ENCODE results near the gene GTPBP6. TPM values are rescaled to one million over a fixed set of nuclear protein-coding genes. Genes with fewer than 3 reads are reported as not detected.
"Not testable (repeated sequence)": the region's sequence is repeated elsewhere in the genome, so short reads cannot be mapped to it uniquely, and the experiment has no call there.

The GTPBP6 gene
- total RNA-seq, 1 donor from 2014 or later, result 75.6 TPM

DNA sequence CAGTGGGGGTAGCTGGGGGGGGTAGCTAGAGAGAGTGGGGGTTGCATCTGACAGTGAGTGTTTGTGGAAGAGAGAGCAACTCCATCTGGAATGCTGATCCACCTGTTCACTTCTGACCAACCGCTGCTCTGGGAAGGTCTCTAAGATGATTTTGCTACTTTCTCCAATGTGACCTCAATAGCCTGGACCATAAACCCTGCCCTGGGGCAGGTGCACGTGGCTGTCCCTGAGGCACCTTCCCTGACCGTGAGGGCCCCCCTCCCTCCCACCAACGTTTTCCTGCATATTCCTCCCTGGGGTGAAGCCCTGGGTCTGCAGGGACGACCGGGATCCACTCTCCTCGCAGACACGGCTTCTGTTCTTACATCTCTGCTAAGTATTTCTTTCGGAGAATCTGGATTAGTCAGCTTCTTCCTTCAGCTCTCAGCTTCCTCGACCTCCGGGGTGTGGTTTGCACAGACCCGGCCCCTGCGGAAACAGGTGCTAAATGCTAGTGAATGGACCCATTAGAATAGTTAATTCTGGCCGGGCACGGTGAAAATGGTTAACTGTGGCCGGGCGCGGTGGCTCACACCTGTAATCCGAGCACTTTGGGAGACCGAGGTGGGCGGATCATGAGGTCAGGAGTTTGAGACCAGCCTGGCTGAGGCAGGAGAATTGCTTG lies 58.8 kb downstream of the GTPBP6 start:
- DNase-seq, result peak; percentile 13
- Mint-ChIP-seq H3K27me3 (no peaks in the 10 kb centered on the region), H3K4me1 (no peaks in the 10 kb centered on the region), H3K4me3 (peak overlapping the region; percentile 35), H3K9me3 (no peaks in the 10 kb centered on the region), H3K36me3 (ENCODE audit: low read depth) (no peaks in the 10 kb centered on the region), H3K27ac (no peak overlapping the region)
- CTCF ChIA-PET, result no interaction called here
- TF ChIP-seq, protein P1, sequence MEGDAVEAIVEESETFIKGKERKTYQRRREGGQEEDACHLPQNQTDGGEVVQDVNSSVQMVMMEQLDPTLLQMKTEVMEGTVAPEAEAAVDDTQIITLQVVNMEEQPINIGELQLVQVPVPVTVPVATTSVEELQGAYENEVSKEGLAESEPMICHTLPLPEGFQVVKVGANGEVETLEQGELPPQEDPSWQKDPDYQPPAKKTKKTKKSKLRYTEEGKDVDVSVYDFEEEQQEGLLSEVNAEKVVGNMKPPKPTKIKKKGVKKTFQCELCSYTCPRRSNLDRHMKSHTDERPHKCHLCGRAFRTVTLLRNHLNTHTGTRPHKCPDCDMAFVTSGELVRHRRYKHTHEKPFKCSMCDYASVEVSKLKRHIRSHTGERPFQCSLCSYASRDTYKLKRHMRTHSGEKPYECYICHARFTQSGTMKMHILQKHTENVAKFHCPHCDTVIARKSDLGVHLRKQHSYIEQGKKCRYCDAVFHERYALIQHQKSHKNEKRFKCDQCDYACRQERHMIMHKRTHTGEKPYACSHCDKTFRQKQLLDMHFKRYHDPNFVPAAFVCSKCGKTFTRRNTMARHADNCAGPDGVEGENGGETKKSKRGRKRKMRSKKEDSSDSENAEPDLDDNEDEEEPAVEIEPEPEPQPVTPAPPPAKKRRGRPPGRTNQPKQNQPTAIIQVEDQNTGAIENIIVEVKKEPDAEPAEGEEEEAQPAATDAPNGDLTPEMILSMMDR (IDR thresholded peaks at IDR 0.05), result no peak
- POLR2A ChIA-PET, result no interaction called here
- ATAC-seq (ENCODE audit: low read depth), result peak; percentile 37
- intact Hi-C loops (cut with micrococcal nuclease), result no loop called here

DNA sequence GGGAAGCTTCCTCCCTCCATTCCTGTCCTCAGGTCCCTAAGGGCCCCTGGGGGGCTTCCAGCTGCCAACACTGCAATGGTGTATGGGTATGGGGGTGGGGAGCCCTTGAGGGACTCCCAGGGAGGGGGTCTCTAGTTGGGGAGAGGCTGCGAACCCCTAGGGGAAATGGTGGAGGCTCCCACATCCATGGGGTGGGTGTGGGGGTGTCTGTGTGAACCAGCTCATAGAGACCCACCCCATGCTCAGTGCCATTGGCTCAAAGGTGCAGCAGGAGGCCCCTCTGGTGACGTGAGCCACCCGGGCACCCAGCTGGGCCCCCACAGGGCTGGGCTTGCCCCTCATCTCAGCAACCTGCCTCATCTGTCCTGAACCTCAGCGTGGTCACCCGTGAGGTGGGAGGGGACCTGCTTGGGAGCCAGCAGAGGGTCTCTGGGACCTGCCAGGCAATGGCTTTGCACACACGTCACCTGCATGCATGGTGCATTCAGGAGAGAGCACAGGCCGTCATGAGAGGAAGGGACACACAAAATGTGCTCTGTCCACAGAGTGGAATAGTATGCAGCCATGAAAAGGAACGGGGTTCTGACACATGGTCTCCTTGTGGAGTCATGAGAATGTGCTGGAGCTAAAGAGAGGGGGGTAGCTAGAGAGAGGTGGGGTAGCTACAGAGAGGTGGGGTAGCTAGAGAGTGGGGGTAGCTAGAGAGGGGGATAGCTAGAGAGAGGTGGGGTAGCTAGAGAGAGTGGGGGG lies 60.1 kb downstream of the GTPBP6 start:
- Mint-ChIP-seq H3K4me1 (no peaks in the 10 kb centered on the region), H3K27me3 (no peaks in the 10 kb centered on the region), H3K4me3 (no peak overlapping the region), H3K9me3 (no peaks in the 10 kb centered on the region), H3K36me3 (ENCODE audit: low read depth) (no peaks in the 10 kb centered on the region), H3K27ac (no peak overlapping the region)
- intact Hi-C loops (cut with micrococcal nuclease), result no loop called here
- DNase-seq, result no peak
- ATAC-seq (ENCODE audit: low read depth), result no peak
- ChIA-PET CTCF (no interaction called here), POLR2A (no interaction called here)
- TF ChIP-seq, protein P1 (IDR thresholded peaks at IDR 0.05), result no peak

DNA sequence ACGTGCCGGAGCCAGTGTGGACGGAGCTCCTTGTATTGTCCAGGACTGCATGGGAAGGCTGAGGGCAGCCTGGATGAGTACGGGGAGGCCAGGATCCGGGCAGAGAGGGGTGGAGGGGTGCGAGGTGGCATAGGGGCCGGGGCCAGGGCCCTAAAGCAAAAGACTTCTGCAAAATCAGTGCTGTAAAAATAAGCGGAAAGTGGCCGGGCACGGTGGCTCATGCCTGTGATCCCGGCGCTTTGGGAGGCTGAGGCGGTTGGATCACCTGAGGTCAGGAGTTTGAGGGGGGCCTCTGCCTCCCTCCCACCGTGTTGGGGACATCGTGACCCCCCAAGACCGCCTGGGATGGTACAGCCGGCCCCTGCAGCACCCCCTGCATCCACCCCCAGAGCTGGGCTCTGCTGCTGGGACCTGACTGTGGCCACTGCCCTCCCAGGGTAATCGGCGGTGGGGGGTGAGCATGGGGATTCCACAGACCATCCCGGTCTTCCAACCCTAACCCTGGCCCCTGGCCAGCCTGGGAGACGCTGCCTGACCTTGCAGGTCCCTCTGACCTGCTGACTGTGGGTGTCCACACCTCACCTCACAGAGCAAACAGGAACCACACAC lies 60.8 kb downstream of the GTPBP6 start:
- intact Hi-C loops (cut with micrococcal nuclease), result no loop called here
- no peak overlapping the region for H3K27ac Mint-ChIP-seq

DNA sequence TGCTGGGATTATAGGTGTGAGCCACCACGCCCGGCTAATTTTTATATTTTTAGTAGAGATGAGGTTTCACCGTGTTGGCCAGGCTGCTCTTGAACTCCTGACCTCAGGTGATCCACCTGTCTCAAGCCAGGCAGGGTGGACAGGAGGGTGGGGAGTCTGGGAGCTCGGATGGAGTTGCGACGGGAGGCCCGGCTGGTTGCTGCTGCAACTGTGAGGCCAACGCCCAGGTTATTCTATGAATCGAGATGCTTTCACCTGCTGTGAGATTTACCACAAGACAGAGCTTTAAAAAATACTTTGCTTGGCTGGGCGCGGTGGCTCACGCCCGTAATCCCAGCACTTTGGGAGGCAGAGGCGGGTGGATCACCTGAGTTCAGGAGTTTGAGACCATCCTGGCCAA lies 61.5 kb downstream of the GTPBP6 start:
- POLR2A ChIA-PET; H3K9me3 Mint-ChIP-seq; H3K36me3 Mint-ChIP-seq (ENCODE audit: low read depth); ATAC-seq (ENCODE audit: low read depth); H3K4me1 Mint-ChIP-seq; H3K27me3 Mint-ChIP-seq; H3K27ac Mint-ChIP-seq; intact Hi-C loops (cut with micrococcal nuclease); DNase-seq; CTCF ChIA-PET; H3K4me3 Mint-ChIP-seq: not testable (repeated sequence)

More for the DNA sequence above, 60.8 kb downstream of the GTPBP6 start:
- no peaks in the 10 kb centered on the region for H3K4me1 Mint-ChIP-seq
- ChIA-PET POLR2A (no interaction called here), CTCF (no interaction called here)
- no peak for DNase-seq
- no peaks in the 10 kb centered on the region for H3K9me3 Mint-ChIP-seq
- no peak for ATAC-seq (ENCODE audit: low read depth)
- H3K27me3 Mint-ChIP-seq, result no peaks in the 10 kb centered on the region
- H3K36me3 Mint-ChIP-seq (ENCODE audit: low read depth), result no peaks in the 10 kb centered on the region
- H3K4me3 Mint-ChIP-seq, result no peak overlapping the region
- TF ChIP-seq, protein P1 (IDR thresholded peaks at IDR 0.05), result no peak

DNA sequence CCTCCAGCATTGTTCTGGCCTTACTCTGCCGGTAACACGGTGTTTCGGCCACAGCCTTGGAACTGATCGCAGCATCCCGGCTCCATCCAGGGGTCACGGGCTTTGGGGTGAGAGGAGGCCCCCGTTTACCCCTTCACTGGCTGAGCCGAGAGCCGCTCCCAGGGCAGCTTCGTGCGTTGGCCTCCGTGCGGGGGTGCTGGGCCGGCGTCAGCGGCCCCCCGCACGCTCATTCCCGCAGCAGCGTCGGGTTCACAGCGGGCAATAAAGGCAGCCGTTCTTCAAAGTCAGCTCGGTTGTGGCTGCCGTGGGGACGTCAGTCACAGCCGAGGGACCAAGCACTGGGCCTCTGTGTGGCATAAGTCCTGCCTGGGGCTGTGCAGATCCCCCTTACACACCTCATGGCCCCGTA lies 62.7 kb downstream of the GTPBP6 start:
- ATAC-seq (ENCODE audit: low read depth), result no peak
- Mint-ChIP-seq H3K27me3 (no peaks in the 10 kb centered on the region), H3K36me3 (ENCODE audit: low read depth) (no peaks in the 10 kb centered on the region), H3K27ac (no peak overlapping the region), H3K9me3 (peaks cover 6% of the 10 kb centered on the region), H3K4me3 (no peak overlapping the region), H3K4me1 (peaks cover 3% of the 10 kb centered on the region)
- intact Hi-C loops (cut with micrococcal nuclease), result no loop called here
- ChIA-PET CTCF (no interaction called here), POLR2A (no interaction called here)
- TF ChIP-seq, protein P1 (IDR thresholded peaks at IDR 0.05), result no peak
- no peak for DNase-seq

Other genes starting within 250 kb of the GTPBP6 start
- 19.5 and 23.8 TPM in 2 replicates for gene PLCXD1, start 37.4 kb downstream of the GTPBP6 start, total RNA-seq
- 15.4 and 15.5 TPM in 2 replicates for gene PPP2R3B, start 68.1 kb upstream of the GTPBP6 start, total RNA-seq

Measured in activated B cell treated with CpG ODN at 0.5 μM for 24 hours (primary cell).